AG04449 (cell line): ENCODE data around the gene SATB1.
A peak's percentile ranks its signal among the peaks of the same experiment; 100 is the strongest.

ENCODE experiments used
- CTCF ChIA-PET: fragments of 350-600 bp; formaldehyde crosslinking; extraction: SDS; loops from one replicate; lab custom pipeline; 2021; ENCODE audit warnings: antibody characterized with exemption; lab: Yijun Ruan, JAX
- POLR2A ChIA-PET: fragments of 400-600, 350-600 bp; formaldehyde crosslinking; extraction: SDS; loops from one replicate; lab custom pipeline; 2020; ENCODE audit warnings: antibody characterized with exemption, inconsistent platforms; lab: Yijun Ruan, JAX
- DNase-seq: peaks from one replicate; pipeline ENCODE4 v3.0.0-alpha.2; 2010; ENCODE audit warnings: low read depth, low spot score
- H3K4me3 ChIP-seq: 2 replicates; pipeline ENCODE4 v1.5.1; 2011; ENCODE audit warnings: low read depth, mild to moderate bottlenecking, control low read depth, low read length
- TF ChIP-seq, protein P1 (sequence below): IDR thresholded peaks from one replicate; pipeline ENCODE4 v1.5.1; 2011; ENCODE audit warnings: mild to moderate bottlenecking, moderate library complexity, low read length, control low read depth, inconsistent platforms; ENCODE audit not compliant: insufficient read depth; ENCODE audit errors: missing control alignments

SATB1 gene

DNA sequence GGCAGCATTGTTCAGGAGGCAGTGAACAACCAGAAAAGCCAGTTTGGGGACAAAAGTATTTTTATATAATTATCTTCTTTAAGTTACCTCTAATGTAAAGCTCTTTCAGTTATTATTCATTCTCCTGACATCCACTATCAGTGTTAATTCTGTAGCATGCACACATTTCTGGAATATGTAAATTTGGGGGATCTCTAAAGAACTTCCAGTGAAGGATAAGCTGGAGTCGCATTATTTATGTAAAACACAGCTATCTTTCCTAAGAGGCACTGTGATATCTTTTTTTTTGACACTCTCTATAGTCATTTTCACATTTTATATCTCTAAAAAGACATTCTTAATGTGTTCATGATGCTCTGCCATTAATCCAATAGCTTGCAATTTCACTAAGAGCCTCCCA is 26.7 kb downstream of the SATB1 start:
- no peak for DNase-seq
- no peak overlapping the region for H3K4me3 ChIP-seq
- ChIA-PET CTCF (interaction anchor here (1.0 to 1.4 kb wide), 4 partner anchors 9 to 504 kb away, joined by 3 to 5 read pairs (median 4); no protein-coding TSS in a partner anchor), POLR2A (no interaction called here)
- TF ChIP-seq, protein P1, sequence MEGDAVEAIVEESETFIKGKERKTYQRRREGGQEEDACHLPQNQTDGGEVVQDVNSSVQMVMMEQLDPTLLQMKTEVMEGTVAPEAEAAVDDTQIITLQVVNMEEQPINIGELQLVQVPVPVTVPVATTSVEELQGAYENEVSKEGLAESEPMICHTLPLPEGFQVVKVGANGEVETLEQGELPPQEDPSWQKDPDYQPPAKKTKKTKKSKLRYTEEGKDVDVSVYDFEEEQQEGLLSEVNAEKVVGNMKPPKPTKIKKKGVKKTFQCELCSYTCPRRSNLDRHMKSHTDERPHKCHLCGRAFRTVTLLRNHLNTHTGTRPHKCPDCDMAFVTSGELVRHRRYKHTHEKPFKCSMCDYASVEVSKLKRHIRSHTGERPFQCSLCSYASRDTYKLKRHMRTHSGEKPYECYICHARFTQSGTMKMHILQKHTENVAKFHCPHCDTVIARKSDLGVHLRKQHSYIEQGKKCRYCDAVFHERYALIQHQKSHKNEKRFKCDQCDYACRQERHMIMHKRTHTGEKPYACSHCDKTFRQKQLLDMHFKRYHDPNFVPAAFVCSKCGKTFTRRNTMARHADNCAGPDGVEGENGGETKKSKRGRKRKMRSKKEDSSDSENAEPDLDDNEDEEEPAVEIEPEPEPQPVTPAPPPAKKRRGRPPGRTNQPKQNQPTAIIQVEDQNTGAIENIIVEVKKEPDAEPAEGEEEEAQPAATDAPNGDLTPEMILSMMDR, result no peak

DNA sequence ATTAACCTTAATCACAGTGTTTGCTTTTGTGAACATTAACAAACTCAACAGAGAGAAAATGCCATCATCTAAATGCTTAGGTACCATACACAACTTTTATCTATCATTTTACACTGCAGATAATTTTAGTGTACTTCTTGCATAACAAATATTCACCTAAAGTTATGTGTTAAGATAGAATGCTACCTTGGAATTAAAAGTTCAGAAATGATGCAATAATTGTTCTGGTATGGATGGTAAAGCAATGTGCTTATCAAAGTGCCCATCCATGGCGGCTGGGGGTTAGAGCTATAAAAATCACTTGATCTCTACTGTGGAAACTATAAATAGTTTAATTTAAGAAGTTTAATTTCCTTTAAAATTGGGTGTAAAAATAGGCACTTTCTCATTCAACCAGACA is 28.7 kb downstream of the SATB1 start:
- TF ChIP-seq, protein P1, result no peak
- no peak for DNase-seq
- POLR2A ChIA-PET, result no interaction called here
- H3K4me3 ChIP-seq, result no peak overlapping the region
- CTCF ChIA-PET, result interaction anchor here (1.6 kb wide), 1 partner anchor 9 kb away, joined by 5 read pairs; no protein-coding TSS in a partner anchor

DNA sequence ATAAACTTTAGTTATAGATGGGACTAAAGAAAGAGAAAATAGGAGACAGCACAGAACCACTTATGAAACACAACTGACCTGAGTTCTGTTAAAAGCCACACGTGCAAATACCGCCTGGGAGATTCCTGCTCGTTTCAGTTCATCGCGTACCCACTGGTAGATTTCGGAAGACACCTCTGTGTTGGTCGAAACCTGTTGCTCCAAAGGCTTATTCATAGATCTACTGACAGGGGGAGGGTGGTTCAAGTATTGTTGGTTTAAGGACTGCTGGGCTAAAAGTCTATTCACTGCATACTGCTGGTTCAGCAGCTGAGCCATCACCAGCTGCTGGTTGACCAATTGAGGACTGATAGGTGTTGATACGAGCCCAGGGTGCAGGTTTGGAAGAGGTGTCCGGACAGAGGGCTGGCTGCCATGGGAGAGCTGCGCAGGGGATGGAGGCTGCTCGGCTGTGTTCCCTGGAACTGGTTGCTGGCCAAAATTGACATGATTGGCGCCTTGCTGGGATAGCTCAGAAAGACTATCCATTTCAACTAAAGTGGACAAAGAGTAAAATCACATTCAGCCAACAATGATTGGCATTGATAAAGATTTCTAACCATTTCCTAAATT is 30.6 kb downstream of the SATB1 start:
- no peak overlapping the region for H3K4me3 ChIP-seq
- TF ChIP-seq, protein P1, result no peak
- CTCF ChIA-PET, result no interaction called here
- POLR2A ChIA-PET, result no interaction called here
- DNase-seq, result no peak

DNA sequence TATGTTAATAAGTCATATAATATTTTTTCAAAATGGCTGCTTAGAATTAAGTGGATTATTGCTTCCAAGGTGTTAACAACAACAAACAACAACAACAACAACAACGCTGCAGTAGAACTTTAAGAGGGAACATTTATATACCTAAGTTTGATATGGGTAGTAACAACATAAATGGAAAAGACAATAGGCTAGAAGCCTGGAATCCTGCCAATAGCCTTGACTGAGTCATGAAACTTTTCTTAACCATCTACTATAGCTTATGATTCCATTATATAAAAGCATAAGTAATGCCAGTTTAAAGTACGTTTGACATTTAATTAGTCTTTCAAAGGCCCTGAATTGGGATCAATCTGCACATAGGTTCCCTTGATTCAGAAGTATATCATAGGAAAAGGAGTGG is 31.2 kb downstream of the SATB1 start:
- DNase-seq, result no peak
- TF ChIP-seq, protein P1, result no peak
- ChIA-PET POLR2A (no interaction called here), CTCF (no interaction called here)
- H3K4me3 ChIP-seq, result no peak overlapping the region

DNA sequence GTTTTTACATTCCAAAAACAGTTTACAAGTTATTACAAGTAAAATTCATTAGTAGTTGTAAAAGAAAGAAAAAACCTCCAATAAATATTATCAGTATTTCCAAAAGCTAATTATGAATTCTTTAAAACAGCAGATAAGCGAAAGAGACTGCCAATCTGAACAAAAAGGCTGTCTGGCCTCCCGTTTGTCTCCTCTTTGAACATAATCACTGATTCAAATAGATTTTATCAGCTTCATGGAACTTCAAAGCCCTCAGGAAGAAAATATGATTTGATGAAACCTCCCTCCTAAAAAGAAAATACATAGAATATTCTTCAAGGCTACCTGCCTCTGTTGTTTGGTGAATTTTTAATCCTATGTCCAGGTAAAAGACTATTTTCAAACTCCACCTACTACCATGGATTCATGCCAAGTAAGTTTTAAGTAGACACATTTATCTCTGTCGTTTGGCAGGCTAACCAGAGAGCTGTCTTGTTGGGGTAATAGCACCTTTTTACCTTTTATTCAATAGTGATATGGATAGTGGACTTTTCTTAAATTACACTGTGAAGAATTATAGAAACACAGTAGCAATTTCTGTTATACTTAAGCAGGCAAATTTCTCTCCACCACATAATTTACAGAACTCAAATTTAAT is 35.0 kb downstream of the SATB1 start:
- TF ChIP-seq, protein P1, result no peak
- CTCF ChIA-PET, result interaction anchor here (0.6 to 4.2 kb wide), 17 partner anchors 8 to 1034 kb away, joined by 3 to 26 read pairs (median 3); no protein-coding TSS in a partner anchor
- no peak for DNase-seq
- no peak overlapping the region for H3K4me3 ChIP-seq
- POLR2A ChIA-PET, result no interaction called here

DNA sequence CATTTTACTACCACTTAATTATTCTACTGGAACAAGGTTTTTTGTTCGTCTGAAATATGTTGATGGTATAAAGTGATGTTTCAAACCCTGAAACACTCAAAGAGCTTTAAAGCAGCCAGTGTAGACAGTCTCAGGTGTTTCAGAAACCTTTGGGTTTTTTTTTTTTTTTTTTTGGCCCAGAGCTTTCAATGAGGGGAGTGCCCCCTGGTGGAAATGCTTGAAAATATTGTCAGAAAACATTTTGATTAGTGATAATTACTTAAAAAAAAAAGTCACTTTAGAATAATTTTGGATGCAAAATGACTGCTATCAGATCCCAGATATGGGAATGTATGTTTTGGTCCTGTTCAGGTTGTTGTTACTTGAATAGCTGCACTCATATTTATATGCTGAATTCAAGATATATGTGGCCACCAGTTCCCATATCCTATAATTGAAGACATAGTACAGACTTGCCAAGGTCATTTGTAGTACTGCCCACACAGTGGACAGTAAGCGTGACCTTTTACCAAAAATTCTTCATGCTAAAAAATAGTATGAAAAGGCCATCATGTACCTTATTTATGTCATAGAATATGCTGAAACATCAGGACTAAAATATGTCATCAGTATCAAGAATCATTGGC is 35.9 kb downstream of the SATB1 start:
- ChIA-PET POLR2A (no interaction called here), CTCF (interaction anchor here (0.7 to 4.2 kb wide), 20 partner anchors 8 to 1033 kb away, joined by 3 to 26 read pairs (median 3); no protein-coding TSS in a partner anchor)
- TF ChIP-seq, protein P1, result peak; percentile 27
- H3K4me3 ChIP-seq, result no peak overlapping the region
- DNase-seq, result no peak
